Rectal smooth muscle tissue (tissue), 1 donor: Measurements from ENCODE around the gene CDH13.

Source experiments
- H3K27ac ChIP-seq: one replicate; pipeline ENCODE4 v1.7.0; 2013; ENCODE audit warnings: low read depth, low read length, inconsistent platforms
- H3K27me3 ChIP-seq: one replicate; pipeline ENCODE4 v1.7.0; 2013; ENCODE audit warnings: low read length; ENCODE audit not compliant: control insufficient read depth, insufficient read depth
- H3K36me3 ChIP-seq: one replicate; pipeline ENCODE4 v1.7.0; 2013; ENCODE audit warnings: low read length; ENCODE audit not compliant: control insufficient read depth, insufficient read depth
- H3K4me1 ChIP-seq: one replicate; pipeline ENCODE4 v1.7.0; 2013; ENCODE audit warnings: low read length; ENCODE audit not compliant: control insufficient read depth, insufficient read depth
- H3K4me3 ChIP-seq: one replicate; pipeline ENCODE4 v1.7.0; 2013; ENCODE audit warnings: low read length
- H3K9ac ChIP-seq: one replicate; pipeline ENCODE4 v1.7.0; 2013; ENCODE audit warnings: low read length

Gene CDH13

DNA sequence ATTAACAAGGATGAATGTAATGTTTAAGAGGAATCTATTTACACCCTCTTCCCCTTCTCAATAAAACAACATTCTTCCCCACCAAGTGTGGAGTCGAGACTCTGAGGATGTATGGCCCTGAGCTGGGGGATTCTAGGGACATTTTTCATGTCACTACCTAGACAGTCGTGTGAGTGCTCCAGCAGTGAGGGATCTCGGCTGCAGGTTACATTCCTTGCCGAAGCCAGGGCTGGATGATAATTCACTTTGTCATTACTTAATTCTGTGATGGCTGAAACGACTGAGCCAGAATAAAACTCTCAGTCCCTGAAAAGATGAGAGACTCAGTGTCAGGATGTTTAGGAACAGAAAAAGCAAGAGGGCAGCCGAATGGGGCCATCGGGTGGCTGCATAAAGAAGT is 1074.1 kb downstream of the CDH13 start:
- no peaks in the 10 kb centered on the region for H3K36me3 ChIP-seq
- no peaks in the 10 kb centered on the region for H3K4me1 ChIP-seq
- H3K4me3 ChIP-seq: no peak overlapping the region
- no peak overlapping the region for H3K9ac ChIP-seq
- no peak overlapping the region for H3K27ac ChIP-seq
- H3K27me3 ChIP-seq: no peaks in the 10 kb centered on the region

DNA sequence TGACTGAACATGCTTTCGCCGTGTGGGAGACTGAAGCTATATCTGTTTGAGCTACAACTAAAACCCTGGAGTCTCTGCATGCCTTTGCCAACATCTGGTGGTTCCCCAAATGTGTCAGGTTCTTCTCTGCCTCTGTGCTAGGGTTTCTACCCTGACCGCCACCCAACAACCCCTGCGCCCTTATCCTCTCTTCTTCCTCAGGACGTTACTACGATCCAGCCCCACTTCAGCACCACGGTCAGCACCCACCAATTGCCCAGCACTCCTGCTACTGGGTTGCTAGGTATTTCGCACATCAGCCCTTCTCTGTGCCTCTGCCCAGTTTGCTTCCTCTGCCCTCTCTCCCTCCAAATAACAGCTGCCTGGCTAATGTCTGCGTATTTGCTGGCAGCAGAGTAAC is 1074.7 kb downstream of the CDH13 start:
- Histone ChIP-seq H3K4me1 (no peaks in the 10 kb centered on the region), H3K9ac (no peak overlapping the region), H3K27me3 (no peaks in the 10 kb centered on the region), H3K27ac (no peak overlapping the region), H3K4me3 (no peak overlapping the region), H3K36me3 (no peaks in the 10 kb centered on the region)

DNA sequence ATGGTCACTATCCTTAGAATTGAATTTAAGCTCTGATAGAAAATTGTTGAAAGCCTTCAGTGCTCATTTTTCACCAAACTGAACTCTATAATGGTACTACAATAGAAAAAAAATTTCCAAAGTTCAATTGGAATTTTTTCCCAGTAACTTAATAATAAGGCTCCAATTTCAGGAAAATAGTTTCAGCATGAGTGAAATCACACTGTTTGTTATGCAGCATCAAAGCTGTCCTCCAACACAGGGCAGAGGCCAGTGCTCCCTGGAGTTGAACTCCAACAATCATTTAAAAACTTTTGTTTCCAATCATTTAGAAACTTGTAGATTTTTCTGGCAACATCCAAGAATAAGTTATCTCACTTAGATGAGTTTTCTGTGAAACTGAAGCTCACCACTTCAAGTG is 1077.9 kb downstream of the CDH13 start:
- Histone ChIP-seq H3K36me3 (no peaks in the 10 kb centered on the region), H3K9ac (no peak overlapping the region), H3K27me3 (no peaks in the 10 kb centered on the region), H3K4me3 (no peak overlapping the region), H3K27ac (no peak overlapping the region), H3K4me1 (no peaks in the 10 kb centered on the region)

DNA sequence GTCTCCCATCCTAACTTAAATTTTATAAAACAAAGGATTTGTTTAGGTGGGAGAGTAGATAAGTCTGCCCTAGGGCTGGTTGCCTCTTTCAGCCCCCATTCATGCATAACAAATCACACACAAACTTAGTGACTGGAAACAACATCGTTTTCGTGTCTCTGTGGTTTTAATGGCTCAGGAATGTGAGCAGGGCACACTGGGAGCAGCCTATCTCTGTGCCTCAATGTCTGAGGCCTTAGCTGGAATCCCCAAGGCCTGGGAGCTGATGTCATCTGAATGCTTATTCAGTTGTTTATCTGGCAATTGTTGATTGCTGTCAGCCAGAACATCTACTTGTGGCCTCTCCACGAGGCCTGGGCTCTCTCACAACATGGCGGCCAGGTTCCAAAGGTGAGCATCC is 1079.1 kb downstream of the CDH13 start:
- Histone ChIP-seq H3K27ac (no peak overlapping the region), H3K4me3 (no peak overlapping the region), H3K27me3 (no peaks in the 10 kb centered on the region), H3K9ac (no peak overlapping the region), H3K4me1 (no peaks in the 10 kb centered on the region), H3K36me3 (no peaks in the 10 kb centered on the region)

DNA sequence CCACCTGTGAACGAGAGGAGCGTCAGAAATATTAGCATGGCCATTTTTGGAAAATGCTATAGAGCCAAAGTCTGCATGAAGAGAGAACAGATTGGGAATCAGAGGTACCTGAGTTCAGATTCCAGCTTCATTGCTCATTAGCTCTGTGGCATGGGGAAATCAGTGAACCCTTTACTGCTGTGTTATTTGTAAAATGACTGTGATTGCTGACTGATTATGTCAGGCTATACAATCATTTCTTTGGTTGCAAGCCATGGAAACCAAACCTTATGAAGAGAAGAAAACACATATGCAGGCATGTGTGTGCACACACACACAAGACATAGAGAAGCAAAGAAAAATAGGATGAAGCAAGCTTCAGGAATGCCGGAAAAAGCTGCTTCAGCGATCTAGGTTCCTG is 1079.6 kb downstream of the CDH13 start:
- no peak overlapping the region for H3K4me3 ChIP-seq
- no peak overlapping the region for H3K9ac ChIP-seq
- no peaks in the 10 kb centered on the region for H3K36me3 ChIP-seq
- no peaks in the 10 kb centered on the region for H3K4me1 ChIP-seq
- no peak overlapping the region for H3K27ac ChIP-seq
- no peaks in the 10 kb centered on the region for H3K27me3 ChIP-seq

DNA sequence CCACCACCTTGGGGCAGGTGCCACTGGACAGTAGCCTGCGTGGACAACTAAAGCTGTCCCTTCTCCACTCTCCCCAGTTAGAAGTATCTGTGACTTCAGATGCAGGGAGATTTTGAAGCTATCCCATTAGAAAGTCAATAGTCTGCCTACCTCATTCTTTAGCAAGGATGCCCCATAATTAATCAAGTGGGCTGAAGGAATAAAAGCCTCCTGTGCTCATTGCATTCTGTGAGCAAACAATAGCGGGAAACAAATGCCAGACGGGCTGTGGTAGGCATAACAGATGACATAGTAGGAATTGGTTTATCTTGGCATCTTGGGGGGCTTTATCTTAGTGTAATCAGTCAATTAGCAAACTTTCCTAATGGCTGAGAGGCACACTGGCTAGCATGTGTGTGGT is 1084.3 kb downstream of the CDH13 start:
- no peaks in the 10 kb centered on the region for H3K36me3 ChIP-seq
- H3K4me1 ChIP-seq: no peaks in the 10 kb centered on the region
- no peak overlapping the region for H3K27ac ChIP-seq
- no peaks in the 10 kb centered on the region for H3K27me3 ChIP-seq
- no peak overlapping the region for H3K9ac ChIP-seq
- no peak overlapping the region for H3K4me3 ChIP-seq

DNA sequence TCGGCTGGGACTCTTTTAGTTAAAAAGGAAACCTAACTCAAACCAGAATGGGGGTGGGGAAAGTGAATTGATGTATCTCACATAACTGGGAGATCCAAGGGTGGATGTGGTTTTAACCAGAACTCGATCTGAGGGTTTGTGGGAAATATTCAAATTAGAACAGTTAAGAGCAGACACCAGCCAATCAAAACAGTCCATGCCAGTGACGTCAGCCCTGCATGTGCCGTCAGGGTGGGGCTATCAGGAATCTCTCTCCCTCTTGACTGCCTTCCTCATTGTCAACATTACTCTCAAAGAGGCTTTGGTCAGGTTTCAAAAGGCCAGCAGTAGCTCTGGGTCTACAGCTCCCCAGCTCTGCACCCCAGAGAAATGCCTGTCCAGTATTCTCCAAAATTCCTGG is 1086.8 kb downstream of the CDH13 start:
- no peak overlapping the region for H3K9ac ChIP-seq
- no peaks in the 10 kb centered on the region for H3K36me3 ChIP-seq

DNA sequence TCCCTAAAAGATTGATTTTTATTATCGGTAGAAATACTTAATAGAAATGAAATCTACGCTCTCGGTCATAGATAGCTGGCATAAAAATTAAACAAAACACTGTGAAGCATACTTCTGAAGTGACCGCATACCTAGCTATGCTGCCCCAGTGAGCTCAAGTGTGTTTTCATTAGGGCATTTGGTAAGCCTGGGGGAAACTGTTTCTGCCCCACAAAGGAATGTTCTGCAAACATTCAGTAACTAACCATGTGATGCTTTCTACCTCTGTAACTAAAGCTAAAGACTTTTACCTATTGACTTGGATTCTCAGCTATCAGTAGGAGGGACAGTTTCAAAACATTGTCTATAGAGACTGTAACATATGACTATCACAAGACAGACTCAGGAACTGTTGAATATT is 1087.5 kb downstream of the CDH13 start:
- no peaks in the 10 kb centered on the region for H3K4me1 ChIP-seq
- H3K9ac ChIP-seq: no peak overlapping the region
- H3K36me3 ChIP-seq: no peaks in the 10 kb centered on the region
- no peaks in the 10 kb centered on the region for H3K27me3 ChIP-seq
- H3K27ac ChIP-seq: no peak overlapping the region
- H3K4me3 ChIP-seq: no peak overlapping the region

More for the DNA sequence above, 1086.8 kb downstream of the CDH13 start:
- Histone ChIP-seq H3K27ac (no peak overlapping the region), H3K4me1 (no peaks in the 10 kb centered on the region), H3K27me3 (no peaks in the 10 kb centered on the region), H3K4me3 (no peak overlapping the region)

DNA sequence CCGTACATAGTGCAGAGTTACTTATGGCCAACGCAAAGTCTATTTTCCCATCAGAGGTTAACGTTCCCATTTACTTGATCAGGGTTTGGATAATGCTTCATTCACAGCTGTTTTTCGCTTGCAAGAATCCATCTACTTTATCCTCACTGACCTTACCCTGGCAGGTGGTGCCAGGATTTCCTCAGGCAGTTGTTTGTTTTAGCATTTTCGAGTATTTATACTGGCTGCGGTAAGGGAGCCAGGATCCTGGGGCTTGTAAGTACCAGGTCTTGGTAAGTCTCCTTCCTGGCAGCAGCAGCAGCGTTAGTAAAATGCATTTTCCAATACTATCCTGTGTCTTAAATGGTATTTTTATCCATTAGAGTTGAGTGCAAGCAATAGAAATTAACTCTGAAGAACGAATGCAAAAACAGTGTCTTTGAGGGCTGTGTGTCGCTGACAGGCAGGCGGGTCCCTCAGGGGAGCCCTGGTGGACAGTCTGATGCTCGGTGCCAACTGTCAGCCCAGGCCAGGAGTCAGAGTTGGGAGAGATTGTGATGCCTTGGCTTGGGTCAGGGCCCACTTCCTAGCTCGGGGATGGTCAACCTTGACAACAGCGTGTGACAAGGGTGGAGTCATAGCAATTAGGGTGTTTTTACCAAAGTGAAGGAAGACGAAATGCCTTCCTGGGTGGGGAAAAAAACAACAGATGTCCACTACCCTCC is 1088.6 kb downstream of the CDH13 start:
- H3K27me3 ChIP-seq: no peaks in the 10 kb centered on the region
- H3K4me3 ChIP-seq: no peak overlapping the region
- no peak overlapping the region for H3K9ac ChIP-seq
- no peak overlapping the region for H3K27ac ChIP-seq
- no peaks in the 10 kb centered on the region for H3K36me3 ChIP-seq
- H3K4me1 ChIP-seq: no peaks in the 10 kb centered on the region

DNA sequence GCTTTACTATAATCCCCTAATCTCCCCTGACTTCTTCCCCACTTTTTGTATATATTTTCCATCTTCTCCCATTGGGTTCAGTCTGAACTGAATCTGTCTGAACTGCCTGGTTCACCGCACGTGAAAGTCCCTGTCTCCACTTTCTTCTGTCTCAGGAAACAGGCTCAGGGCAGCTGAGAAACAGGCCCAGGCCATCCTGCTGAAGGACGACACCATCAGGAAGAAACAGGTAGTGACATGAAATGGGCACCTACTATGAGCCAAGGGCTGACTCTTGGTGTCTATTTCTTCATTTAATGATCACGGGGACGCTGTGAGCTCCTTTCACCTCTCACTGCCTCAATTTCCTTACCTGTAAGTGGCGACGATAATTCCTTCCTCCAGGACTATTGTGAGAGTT is 1090.5 kb downstream of the CDH13 start:
- H3K4me3 ChIP-seq: no peak overlapping the region
- no peak overlapping the region for H3K9ac ChIP-seq
- H3K36me3 ChIP-seq: no peaks in the 10 kb centered on the region
- no peaks in the 10 kb centered on the region for H3K4me1 ChIP-seq
- H3K27me3 ChIP-seq: no peaks in the 10 kb centered on the region
- no peak overlapping the region for H3K27ac ChIP-seq

DNA sequence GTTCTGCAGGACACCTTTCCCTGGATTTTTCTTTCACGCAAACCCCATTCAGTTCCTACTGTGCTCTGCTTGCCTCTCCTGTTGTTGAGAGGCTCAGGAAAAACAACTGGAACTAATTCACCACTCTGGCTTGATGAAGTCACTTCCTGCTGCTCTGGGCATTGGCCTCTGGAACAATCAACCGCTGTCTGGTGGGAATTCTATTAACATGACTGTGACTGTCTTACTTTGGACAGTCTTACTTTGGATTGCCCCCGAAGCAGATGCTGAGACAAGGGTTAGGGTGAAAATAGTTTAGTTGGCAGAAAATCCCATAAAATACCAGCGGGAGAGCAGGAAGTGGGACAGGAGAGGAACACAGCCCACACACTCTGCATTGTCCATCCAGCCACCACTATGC is 1091.0 kb downstream of the CDH13 start:
- Histone ChIP-seq H3K4me3 (no peak overlapping the region), H3K36me3 (no peaks in the 10 kb centered on the region), H3K27ac (no peak overlapping the region), H3K4me1 (no peaks in the 10 kb centered on the region), H3K9ac (no peak overlapping the region), H3K27me3 (no peaks in the 10 kb centered on the region)

DNA sequence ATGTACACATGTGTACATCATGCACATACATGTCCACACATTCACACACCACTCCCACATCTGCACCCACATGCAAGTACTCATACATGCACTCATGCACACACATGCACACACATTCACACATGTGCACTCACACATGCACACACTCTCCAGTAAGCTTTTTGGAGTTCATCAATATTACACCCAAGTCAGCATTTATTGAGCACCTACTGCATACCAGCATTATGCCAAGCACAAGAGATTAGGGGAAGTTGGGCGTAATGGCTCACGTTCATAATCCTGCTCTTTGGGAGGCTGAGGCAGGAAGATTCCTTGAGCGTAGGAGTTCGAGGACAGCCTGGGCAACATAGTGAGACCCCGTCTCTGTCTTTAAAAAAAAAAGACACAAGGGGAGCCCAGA is 1093.4 kb downstream of the CDH13 start:
- no peaks in the 10 kb centered on the region for H3K36me3 ChIP-seq
- no peaks in the 10 kb centered on the region for H3K4me1 ChIP-seq
- H3K4me3 ChIP-seq: no peak overlapping the region
- no peaks in the 10 kb centered on the region for H3K27me3 ChIP-seq
- H3K9ac ChIP-seq: no peak overlapping the region
- H3K27ac ChIP-seq: no peak overlapping the region

DNA sequence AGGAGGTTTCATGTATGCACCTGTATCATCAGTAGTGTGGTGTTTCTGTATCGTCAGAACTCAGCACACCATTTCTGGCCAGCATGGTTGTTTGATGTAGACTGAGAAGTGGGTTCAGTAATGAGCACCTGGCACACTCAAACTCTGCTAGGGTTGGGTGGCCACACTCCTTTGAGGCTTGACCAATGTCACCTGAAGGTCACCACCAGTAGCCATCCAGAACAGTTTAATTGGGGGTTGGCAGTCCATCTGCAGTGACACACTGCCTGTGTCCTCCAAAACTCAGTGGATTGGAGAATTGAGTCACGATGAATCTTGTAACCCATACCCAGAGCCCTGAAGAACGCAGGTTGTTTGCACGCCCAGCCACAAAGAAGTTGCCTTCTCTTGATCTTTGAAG is 1094.2 kb downstream of the CDH13 start:
- Histone ChIP-seq H3K36me3 (no peaks in the 10 kb centered on the region), H3K27me3 (no peaks in the 10 kb centered on the region), H3K9ac (no peak overlapping the region), H3K4me3 (no peak overlapping the region), H3K4me1 (no peaks in the 10 kb centered on the region), H3K27ac (no peak overlapping the region)
